K562 (cell line): ENCODE measurements around the gene ANO6. TPM values are rescaled to one million over a fixed set of nuclear protein-coding genes. Genes with fewer than 3 reads are reported as not detected.

Experiments used
- CBX1 ChIP-seq: sonication (generic); IDR thresholded peaks from 2 replicates; pipeline ENCODE4 v1.6.1; 2016; ENCODE audit warnings: antibody characterized with exemption, low read depth, mild to moderate bottlenecking
- CBX2 ChIP-seq: fragments of 200-600 bp; sonication (generic); IDR thresholded peaks from one replicate; pipeline ENCODE4 v1.6.1; 2012; ENCODE audit warnings: mild to moderate bottlenecking, low read length, inconsistent platforms; ENCODE audit not compliant: insufficient read depth, poor library complexity, severe bottlenecking
- CCNT2 ChIP-seq: IDR thresholded peaks from 2 replicates; pipeline ENCODE4 v1.6.1; 2011; ENCODE audit warnings: borderline replicate concordance, low read depth, mild to moderate bottlenecking, moderate library complexity, mixed read lengths, low read length; ENCODE audit not compliant: insufficient read length; ENCODE audit errors: extremely low read depth
- ESRRA ChIP-seq: fragments of 450-650 bp; IDR thresholded peaks from 2 replicates; pipeline ENCODE4 v1.6.1; 2014; ENCODE audit warnings: low read depth, mild to moderate bottlenecking, moderate library complexity, borderline replicate concordance
- HSF4 ChIP-seq: fragments of 250-450 bp; sonication (Bioruptor Pico); IDR thresholded peaks from 2 replicates; pipeline ENCODE4 v2.1.2; 2022; ENCODE audit warnings: mild to moderate bottlenecking, moderate library complexity, borderline replicate concordance
- L3MBTL2 ChIP-seq: fragments of 450-650 bp; IDR thresholded peaks from 2 replicates; pipeline ENCODE4 v1.6.1; 2016; ENCODE audit warnings: mild to moderate bottlenecking, moderate library complexity
- MEF2A ChIP-seq: IDR thresholded peaks from 2 replicates; pipeline ENCODE4 v1.6.1; 2011; ENCODE audit warnings: low read depth, mild to moderate bottlenecking, low read length, moderate library complexity; ENCODE audit not compliant: control insufficient read depth
- MTA1 ChIP-seq: fragments of 450-650 bp; IDR thresholded peaks from 2 replicates; pipeline ENCODE4 v1.6.1; 2017; ENCODE audit warnings: borderline replicate concordance
- NBN ChIP-seq: fragments of 450-650 bp; IDR thresholded peaks from 2 replicates; pipeline ENCODE4 v1.6.1; 2016; ENCODE audit warnings: low read depth, mild to moderate bottlenecking
- NFIC ChIP-seq: fragments of 450-650 bp; IDR thresholded peaks from 2 replicates; pipeline ENCODE4 v1.6.1; 2017; ENCODE audit warnings: mild to moderate bottlenecking, inconsistent platforms
- PTRF ChIP-seq: fragments of 450-650 bp; IDR thresholded peaks from 2 replicates; pipeline ENCODE4 v1.6.1; 2016; ENCODE audit warnings: mild to moderate bottlenecking, missing genetic modification characterization, missing compliant biosample characterization
- PTTG1 ChIP-seq: fragments of 450-650 bp; IDR thresholded peaks from 2 replicates; pipeline ENCODE4 v1.6.1; 2016; ENCODE audit warnings: low read depth, mild to moderate bottlenecking, missing genetic modification characterization, missing compliant biosample characterization
- RUNX1 ChIP-seq: sonication (generic); IDR thresholded peaks from 2 replicates; pipeline ENCODE4 v1.6.1; 2016; ENCODE audit warnings: antibody characterized with exemption, low read depth
- SMAD1 ChIP-seq: fragments of 150-350 bp; IDR thresholded peaks from 2 replicates; pipeline ENCODE4 v1.6.1; 2014; ENCODE audit warnings: low read length, low read depth; ENCODE audit not compliant: partially characterized antibody
- SNRNP70 ChIP-seq: fragments of 200-400 bp; formaldehyde crosslinking; optimal IDR thresholded peaks from 2 replicates; pipeline ENCODE3; 2017; ENCODE audit warnings: low read depth, low read length
- U2AF1 ChIP-seq: fragments of 200-400 bp; formaldehyde crosslinking; optimal IDR thresholded peaks from 2 replicates; pipeline ENCODE3; 2017; ENCODE audit warnings: mild to moderate bottlenecking, low read depth, low read length, moderate library complexity
- ZNF165 ChIP-seq: fragments of 250-450 bp; sonication (Bioruptor Pico); IDR thresholded peaks from 2 replicates; pipeline ENCODE4 v1.4.0; 2020; ENCODE audit warnings: borderline replicate concordance
- ZNF449 ChIP-seq: fragments of 250-450 bp; sonication (Bioruptor Pico); IDR thresholded peaks from 2 replicates; pipeline ENCODE4 v1.8.0; 2022; ENCODE audit warnings: moderate library complexity, mild to moderate bottlenecking, inconsistent platforms
- polyA plus RNA-seq, 8 experiments: library from polyadenylated mRNA; depleted of rRNA in 4 of 8; stranded (reverse) in 5 of 8; unstranded in 3 of 8; fragments of >200 nt; fragmentation: Nextera tagmentation in 2 of 8; fragmentation: Illumina TruSeq in 1 of 8; extraction: Ambion mirVana in 2 of 8; extraction: Trizol in 1 of 8; gene quantifications; 2 replicates each; pipeline versions ENCODE4 v1.2.1 to v1.2.3, GENCODE V29; 2011 to 2014; ENCODE audit warnings: inconsistent platforms in 1 of 8, missing spikeins in 1 of 8
- total RNA-seq, 7 experiments: library from RNA; depleted of rRNA in 6 of 7; stranded (reverse); fragments of >200 nt in 6 of 7; fragmentation: Illumina TruSeq in 2 of 7; extraction: Trizol in 2 of 7; gene quantifications; 2 replicates each; pipeline versions ENCODE4 v1.2.1 to v1.2.3, GENCODE V29; 2011 to 2021; ENCODE audit warnings: low replicate concordance in 1 of 7
- TF ChIP-seq, protein P1 (sequence below): fragments of 450-650 bp; IDR thresholded peaks from 2 replicates; pipeline ENCODE4 v1.6.1; 2017; ENCODE audit warnings: antibody characterized with exemption, mild to moderate bottlenecking
- TF ChIP-seq, protein P2 (sequence below): IDR thresholded peaks from 2 replicates; pipeline ENCODE4 v1.6.1; 2011; ENCODE audit not compliant: insufficient read length; ENCODE audit errors: extremely low read depth
- TF ChIP-seq, protein P3 (sequence below): sonication (generic); formaldehyde crosslinking; IDR thresholded peaks from 2 replicates; pipeline ENCODE4 v1.8.1; 2022; ENCODE audit warnings: missing genetic modification reagents

ANO6 gene
- total and polyA plus RNA-seq, 9 of the 15 experiments (the other 6 are each of a cell fraction or from before 2014, with no cell fraction given): 3.5 to 24.7 (median 20.3) TPM

DNA sequence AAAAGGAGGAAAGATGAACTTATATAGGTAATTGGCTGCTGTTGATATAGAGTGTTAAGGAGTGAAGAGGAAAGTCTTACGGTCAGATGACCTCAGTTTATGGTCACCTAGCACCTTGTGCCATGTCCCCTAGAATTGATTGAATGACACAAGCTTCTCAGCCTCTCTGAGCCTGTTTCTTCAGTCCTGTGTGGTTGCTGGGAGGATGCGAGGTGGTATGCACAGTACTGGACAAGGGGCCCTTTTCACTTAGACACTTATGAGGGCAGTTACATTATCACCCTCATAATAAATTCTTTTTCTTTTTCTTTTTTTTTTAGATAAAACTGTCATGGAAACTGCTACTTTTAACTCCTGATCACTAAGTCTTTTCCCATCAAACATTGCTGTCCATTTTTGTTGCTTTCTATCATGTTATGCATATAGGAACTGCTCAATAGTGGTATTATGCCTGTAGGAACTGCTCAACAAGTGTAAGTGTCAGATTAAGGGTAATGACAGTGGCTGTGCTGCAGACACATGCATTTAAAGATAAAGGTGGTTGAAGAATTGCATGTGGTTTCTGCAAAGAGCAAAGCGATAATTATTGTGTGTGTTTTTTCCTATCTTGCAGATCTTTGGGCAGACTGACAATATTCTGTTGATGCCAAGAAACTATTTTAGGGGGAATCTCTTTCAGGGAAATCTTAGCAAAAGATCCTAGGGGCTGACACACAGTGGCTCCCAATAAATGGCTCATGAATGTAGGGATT, 11.6 kb downstream of the ANO6 start (continued):
- TF ChIP-seq, protein P1, sequence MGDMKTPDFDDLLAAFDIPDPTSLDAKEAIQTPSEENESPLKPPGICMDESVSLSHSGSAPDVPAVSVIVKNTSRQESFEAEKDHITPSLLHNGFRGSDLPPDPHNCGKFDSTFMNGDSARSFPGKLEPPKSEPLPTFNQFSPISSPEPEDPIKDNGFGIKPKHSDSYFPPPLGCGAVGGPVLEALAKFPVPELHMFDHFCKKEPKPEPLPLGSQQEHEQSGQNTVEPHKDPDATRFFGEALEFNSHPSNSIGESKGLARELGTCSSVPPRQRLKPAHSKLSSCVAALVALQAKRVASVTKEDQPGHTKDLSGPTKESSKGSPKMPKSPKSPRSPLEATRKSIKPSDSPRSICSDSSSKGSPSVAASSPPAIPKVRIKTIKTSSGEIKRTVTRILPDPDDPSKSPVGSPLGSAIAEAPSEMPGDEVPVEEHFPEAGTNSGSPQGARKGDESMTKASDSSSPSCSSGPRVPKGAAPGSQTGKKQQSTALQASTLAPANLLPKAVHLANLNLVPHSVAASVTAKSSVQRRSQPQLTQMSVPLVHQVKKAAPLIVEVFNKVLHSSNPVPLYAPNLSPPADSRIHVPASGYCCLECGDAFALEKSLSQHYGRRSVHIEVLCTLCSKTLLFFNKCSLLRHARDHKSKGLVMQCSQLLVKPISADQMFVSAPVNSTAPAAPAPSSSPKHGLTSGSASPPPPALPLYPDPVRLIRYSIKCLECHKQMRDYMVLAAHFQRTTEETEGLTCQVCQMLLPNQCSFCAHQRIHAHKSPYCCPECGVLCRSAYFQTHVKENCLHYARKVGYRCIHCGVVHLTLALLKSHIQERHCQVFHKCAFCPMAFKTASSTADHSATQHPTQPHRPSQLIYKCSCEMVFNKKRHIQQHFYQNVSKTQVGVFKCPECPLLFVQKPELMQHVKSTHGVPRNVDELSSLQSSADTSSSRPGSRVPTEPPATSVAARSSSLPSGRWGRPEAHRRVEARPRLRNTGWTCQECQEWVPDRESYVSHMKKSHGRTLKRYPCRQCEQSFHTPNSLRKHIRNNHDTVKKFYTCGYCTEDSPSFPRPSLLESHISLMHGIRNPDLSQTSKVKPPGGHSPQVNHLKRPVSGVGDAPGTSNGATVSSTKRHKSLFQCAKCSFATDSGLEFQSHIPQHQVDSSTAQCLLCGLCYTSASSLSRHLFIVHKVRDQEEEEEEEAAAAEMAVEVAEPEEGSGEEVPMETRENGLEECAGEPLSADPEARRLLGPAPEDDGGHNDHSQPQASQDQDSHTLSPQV: no peak
- no peak for TF ChIP-seq PTRF (tag)
- TF ChIP-seq NBN: peak; percentile 55; the same call in 1 of the 2 replicates
- TF ChIP-seq ESRRA: no peak; the same call in 1 of the 2 replicates
- no peak for TF ChIP-seq CCNT2
- TF ChIP-seq SMAD1: no peak
- no peak for TF ChIP-seq CBX2
- TF ChIP-seq PTTG1: no peak
- TF ChIP-seq, protein P2, sequence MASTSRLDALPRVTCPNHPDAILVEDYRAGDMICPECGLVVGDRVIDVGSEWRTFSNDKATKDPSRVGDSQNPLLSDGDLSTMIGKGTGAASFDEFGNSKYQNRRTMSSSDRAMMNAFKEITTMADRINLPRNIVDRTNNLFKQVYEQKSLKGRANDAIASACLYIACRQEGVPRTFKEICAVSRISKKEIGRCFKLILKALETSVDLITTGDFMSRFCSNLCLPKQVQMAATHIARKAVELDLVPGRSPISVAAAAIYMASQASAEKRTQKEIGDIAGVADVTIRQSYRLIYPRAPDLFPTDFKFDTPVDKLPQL: no peak
- no peak for TF ChIP-seq HSF4 (CRISPR knock-in tag)
- 0 out of 2 replicates have a peak, but pooled peaks have one; percentile 46 for TF ChIP-seq MTA1
- no peak for TF ChIP-seq U2AF1
- TF ChIP-seq NFIC: peak; percentile 82
- TF ChIP-seq MEF2A: no peak
- TF ChIP-seq L3MBTL2: peak; percentile 34; the same call in 1 of the 2 replicates
- TF ChIP-seq ZNF449 (CRISPR knock-in tag): no peak
- TF ChIP-seq SNRNP70: no peak
- TF ChIP-seq, protein P3, sequence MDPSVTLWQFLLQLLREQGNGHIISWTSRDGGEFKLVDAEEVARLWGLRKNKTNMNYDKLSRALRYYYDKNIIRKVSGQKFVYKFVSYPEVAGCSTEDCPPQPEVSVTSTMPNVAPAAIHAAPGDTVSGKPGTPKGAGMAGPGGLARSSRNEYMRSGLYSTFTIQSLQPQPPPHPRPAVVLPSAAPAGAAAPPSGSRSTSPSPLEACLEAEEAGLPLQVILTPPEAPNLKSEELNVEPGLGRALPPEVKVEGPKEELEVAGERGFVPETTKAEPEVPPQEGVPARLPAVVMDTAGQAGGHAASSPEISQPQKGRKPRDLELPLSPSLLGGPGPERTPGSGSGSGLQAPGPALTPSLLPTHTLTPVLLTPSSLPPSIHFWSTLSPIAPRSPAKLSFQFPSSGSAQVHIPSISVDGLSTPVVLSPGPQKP (CRISPR knock-in tag): no peak
- TF ChIP-seq RUNX1: no peak
- no peak for TF ChIP-seq ZNF165
- no peak for TF ChIP-seq CBX1
